ENCODE data around the gene S1PR2.

S1PR2 gene

GRCh38 chr19:10266706-10267105, 35.6 kb upstream of the S1PR2 start:
- no peaks in the 10 kb centered on the region for H3K4me1 Mint-ChIP-seq
- H3K36me3 Mint-ChIP-seq (ENCODE audit: low read depth), result no peaks in the 10 kb centered on the region
- H3K4me3 Mint-ChIP-seq, result no peak overlapping the region
- no peaks in the 10 kb centered on the region for H3K9me3 Mint-ChIP-seq
- no peak overlapping the region for H3K27ac Mint-ChIP-seq
- no peak for DNase-seq
- TF ChIP-seq, protein P1, sequence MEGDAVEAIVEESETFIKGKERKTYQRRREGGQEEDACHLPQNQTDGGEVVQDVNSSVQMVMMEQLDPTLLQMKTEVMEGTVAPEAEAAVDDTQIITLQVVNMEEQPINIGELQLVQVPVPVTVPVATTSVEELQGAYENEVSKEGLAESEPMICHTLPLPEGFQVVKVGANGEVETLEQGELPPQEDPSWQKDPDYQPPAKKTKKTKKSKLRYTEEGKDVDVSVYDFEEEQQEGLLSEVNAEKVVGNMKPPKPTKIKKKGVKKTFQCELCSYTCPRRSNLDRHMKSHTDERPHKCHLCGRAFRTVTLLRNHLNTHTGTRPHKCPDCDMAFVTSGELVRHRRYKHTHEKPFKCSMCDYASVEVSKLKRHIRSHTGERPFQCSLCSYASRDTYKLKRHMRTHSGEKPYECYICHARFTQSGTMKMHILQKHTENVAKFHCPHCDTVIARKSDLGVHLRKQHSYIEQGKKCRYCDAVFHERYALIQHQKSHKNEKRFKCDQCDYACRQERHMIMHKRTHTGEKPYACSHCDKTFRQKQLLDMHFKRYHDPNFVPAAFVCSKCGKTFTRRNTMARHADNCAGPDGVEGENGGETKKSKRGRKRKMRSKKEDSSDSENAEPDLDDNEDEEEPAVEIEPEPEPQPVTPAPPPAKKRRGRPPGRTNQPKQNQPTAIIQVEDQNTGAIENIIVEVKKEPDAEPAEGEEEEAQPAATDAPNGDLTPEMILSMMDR (IDR thresholded peaks at IDR 0.05), result no peak
- H3K27me3 Mint-ChIP-seq (ENCODE audit: low read depth, poor library complexity), result peaks cover 48% of the 10 kb centered on the region

- no peak overlapping the region for H3K4me3 Mint-ChIP-seq
- H3K9me3 Mint-ChIP-seq, result no peaks in the 10 kb centered on the region
- TF ChIP-seq, protein P1 (IDR thresholded peaks at IDR 0.05), result no peak
- peaks cover 17% of the 10 kb centered on the region for H3K27me3 Mint-ChIP-seq (ENCODE audit: low read depth, poor library complexity)
- DNase-seq, result no peak
- H3K36me3 Mint-ChIP-seq (ENCODE audit: low read depth), result peaks cover 5% of the 10 kb centered on the region
- no peaks in the 10 kb centered on the region for H3K4me1 Mint-ChIP-seq
- no peak overlapping the region for H3K27ac Mint-ChIP-seq
Measured at GRCh38 chr19:10262771-10263170, 31.6 kb upstream of the S1PR2 start.

- TF ChIP-seq, protein P1 (IDR thresholded peaks at IDR 0.05), result no peak
- H3K27ac Mint-ChIP-seq, result no peak overlapping the region
- no peak overlapping the region for H3K4me3 Mint-ChIP-seq
- peaks cover 7% of the 10 kb centered on the region for H3K27me3 Mint-ChIP-seq (ENCODE audit: low read depth, poor library complexity)
- peaks cover 22% of the 10 kb centered on the region for H3K36me3 Mint-ChIP-seq (ENCODE audit: low read depth)
- no peaks in the 10 kb centered on the region for H3K4me1 Mint-ChIP-seq
- DNase-seq, result no peak
- H3K9me3 Mint-ChIP-seq, result no peaks in the 10 kb centered on the region
Measured at GRCh38 chr19:10260141-10260584, 29.0 kb upstream of the S1PR2 start.

DNA sequence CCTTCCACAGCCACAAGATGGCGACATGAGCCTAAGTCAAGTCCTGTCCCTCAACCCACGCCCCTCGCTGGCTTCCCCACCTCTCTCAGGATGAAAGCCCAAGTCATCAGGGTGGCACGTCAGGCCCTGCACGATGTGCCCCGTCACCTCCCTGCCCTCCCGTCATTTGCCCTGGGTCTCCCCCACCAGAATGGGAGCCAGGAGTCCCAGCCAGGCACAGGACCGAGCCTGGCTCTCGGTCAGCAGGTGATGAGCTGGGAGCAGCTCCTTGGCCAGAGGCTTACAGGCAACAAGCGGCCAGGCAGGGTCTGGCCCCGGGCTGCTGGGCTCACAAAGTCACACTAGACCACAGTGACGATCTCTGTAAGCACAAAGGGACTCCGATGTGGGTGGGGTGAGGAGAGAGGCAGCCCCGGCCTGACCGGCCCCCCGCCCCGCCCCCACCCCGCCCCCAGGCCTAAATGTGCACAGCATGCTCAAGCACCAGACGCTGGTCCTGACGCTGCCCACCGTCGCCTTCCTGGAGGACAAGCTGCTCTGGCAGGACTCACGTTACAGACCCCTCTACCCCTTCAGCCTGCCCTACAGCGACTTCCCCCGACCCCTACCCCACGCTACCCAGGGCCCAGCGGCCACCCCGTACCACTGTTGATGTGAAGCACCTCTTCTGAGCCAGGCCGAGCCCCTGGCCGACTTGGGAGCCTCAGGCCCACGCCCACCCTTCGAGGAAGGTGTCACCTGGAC, 28.2 kb upstream of the S1PR2 start:
- Mint-ChIP-seq H3K4me1 (no peaks in the 10 kb centered on the region), H3K36me3 (ENCODE audit: low read depth) (peaks cover 29% of the 10 kb centered on the region), H3K9me3 (no peaks in the 10 kb centered on the region), H3K4me3 (no peak overlapping the region), H3K27me3 (ENCODE audit: low read depth, poor library complexity) (peaks cover 9% of the 10 kb centered on the region), H3K27ac (no peak overlapping the region)
- DNase-seq, result peak; percentile 94
- TF ChIP-seq, protein P1 (IDR thresholded peaks at IDR 0.05), result peak; percentile 77

DNA sequence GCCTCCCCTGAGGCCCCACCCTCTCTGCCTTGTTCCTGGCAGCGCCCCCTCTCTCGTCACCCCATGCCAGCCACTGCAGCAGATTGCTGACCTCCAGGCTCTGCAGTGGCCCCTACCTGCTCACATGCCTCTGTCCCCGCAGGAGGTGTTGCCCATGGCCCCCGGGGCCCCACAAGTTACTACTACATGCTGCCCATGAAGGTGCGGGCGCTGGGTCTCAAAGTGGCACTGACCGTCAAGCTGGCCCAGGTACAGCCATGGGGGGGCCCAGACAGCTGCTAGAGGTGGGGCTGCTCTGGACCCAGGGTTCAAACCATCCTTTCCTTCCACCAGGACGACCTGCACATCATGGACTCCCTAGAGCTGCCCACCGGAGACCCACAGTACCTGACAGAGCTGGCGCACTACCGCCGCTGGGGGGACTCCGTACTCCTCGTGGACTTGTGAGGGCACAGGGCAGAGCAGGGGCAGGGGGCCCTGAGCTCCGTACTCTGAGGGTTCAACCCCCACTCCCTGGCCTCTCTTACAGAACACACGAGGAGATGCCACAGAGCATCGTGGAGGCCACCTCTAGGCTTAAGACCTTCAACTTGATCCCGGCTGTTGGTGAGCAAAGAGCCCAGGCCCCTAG, 27.1 kb upstream of the S1PR2 start:
- no peak for DNase-seq
- peaks cover 9% of the 10 kb centered on the region for H3K27me3 Mint-ChIP-seq (ENCODE audit: low read depth, poor library complexity)

More for the DNA sequence above, 27.1 kb upstream of the S1PR2 start:
- Mint-ChIP-seq H3K27ac (no peak overlapping the region), H3K9me3 (no peaks in the 10 kb centered on the region), H3K4me1 (peaks cover 6% of the 10 kb centered on the region), H3K4me3 (no peak overlapping the region), H3K36me3 (ENCODE audit: low read depth) (peaks cover 38% of the 10 kb centered on the region)
- TF ChIP-seq, protein P1 (IDR thresholded peaks at IDR 0.05), result no peak

Measured in nephron progenitor cell (in vitro differentiated cells).